ENCODE results near the gene CCDC82.

Gene CCDC82

GRCh38 chr11:96309643-96310017 lies 80.1 kb downstream of the CCDC82 start:
- in situ Hi-C loops (cut with MboI; ENCODE audit: low sequenced_read_pairs) = no loop called here

DNA sequence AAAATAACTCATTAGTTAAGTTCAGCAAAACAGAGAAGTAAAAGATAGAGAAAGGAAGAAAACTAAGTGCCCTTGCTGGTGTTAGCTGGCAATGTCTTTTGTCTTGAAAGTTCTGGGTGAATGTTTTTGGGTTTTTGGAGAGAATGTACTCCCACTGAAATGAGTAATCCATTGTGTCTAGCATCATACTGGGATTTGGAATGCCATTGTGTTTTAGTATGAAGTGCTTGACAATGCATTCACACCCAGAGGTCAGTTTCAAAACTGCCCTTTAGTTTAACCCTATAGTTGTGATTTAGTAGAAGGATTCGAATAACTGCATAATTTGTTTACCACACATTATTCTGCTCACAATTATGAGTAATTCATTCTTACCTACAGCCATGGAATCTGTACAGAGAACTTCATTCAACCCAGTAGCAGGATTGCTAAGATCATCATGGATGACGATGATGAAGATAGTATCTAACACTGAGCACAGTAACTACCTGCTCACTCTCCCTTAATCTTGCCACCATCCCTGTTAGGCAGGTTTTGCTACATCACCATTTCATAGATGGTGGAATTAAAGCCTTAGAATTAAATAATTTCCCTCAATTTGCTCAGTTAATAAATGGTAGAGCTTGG lies 80.6 kb downstream of the CCDC82 start:
- in situ Hi-C loops (cut with MboI; ENCODE audit: low sequenced_read_pairs) = no loop called here

DNA sequence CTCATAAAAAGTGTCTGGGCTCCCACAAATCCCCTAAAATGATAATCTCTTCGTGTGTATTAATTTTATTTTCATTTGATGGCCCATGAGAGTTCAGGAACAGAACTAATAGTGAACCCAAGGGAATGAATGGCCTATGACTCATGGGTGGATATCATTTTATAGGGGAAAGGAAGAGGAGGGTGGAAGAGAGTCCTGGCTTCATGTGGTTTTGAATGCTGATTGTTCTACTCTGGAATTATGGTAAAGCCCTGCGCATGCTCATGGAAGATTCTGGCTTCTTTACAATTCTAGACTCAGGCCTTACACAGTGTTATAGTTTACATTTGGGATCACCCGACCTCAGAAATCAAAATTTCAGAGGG lies 82.0 kb downstream of the CCDC82 start:
- in situ Hi-C loops (cut with MboI; ENCODE audit: low sequenced_read_pairs) = no loop called here

GRCh38 chr11:96306933-96307775 lies 82.6 kb downstream of the CCDC82 start:
- in situ Hi-C loops (cut with MboI; ENCODE audit: low sequenced_read_pairs) = no loop called here

DNA sequence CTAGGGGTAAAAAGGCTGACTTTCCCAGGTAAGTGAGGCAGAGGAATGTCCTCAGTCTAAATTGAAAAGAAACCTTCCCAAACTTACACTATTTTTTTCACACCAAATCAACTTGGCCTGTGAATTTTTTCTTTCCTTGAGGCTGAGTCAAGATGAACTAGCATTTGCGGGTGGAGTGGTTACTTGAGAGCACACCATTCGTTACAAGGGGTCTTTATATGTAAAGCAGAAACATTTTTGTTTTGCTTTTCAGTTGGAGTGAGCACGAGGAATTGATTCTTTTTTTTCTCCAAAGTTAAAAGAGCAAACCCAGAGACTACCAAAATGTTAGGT lies 83.1 kb downstream of the CCDC82 start:
- in situ Hi-C loops (cut with MboI; ENCODE audit: low sequenced_read_pairs) = no loop called here

- in situ Hi-C loops (cut with MboI; ENCODE audit: low sequenced_read_pairs) = no loop called here
Measured at GRCh38 chr11:96306071-96306470, 83.6 kb downstream of the CCDC82 start.

DNA sequence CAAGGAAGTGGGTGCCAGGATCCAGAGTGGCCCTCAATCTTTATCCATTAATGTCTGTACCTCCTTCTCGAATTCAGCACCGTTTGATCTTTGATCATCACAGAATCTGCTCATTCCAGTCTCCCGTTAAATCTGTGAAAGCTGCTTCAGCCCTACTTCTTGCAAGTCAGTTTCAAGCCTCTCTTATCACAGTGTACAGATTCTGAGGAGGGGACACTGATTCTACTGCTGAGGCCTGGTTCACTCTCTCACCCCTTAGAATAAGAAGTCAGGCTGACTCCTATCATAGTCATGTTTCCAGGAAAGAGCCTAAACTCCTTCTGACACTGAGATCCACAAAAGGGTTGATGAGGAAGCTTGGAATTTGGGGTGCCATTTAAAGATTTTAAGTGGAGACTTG lies 85.7 kb downstream of the CCDC82 start:
- in situ Hi-C loops (cut with MboI; ENCODE audit: low sequenced_read_pairs) = no loop called here

DNA sequence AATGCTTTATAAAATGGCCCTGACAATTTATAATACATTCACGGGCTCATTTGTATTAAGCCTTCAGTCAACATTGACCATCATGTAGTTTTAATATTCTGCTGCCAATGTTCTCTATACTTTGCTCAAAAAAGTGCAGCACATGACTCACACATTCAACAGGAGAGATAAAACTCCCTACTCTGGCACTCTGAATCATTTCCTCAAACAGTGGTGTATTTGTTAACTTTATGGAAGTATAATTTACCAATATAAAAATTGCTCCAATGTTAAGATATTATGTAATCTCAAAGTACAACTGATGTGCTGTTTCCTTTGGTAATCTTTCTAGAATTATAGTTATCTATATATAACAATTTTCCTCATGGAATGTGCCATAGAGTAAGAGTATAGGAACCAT lies 86.6 kb downstream of the CCDC82 start:
- in situ Hi-C loops (cut with MboI; ENCODE audit: low sequenced_read_pairs) = no loop called here

Data from HL-60/S4 treated with phorbol 12-myristate 13-acetate at 8.2 ng/mL for 4 days and 3 days (cell line).